ENCODE data around the gene SRPX2. TPM values are rescaled to one million over a fixed set of nuclear protein-coding genes. Genes with fewer than 3 reads are reported as not detected.

SRPX2 gene
- total RNA-seq, 1 experiment from 2014 or later, result 2.4 TPM

GRCh38 chrX:100720301-100720700 lies 76.3 kb downstream of the SRPX2 start:
- Histone ChIP-seq H3K79me2 (ENCODE audit: insufficient read depth, low read length) (no peaks in the 10 kb centered on the region), H3K4me1 (ENCODE audit: control insufficient read depth in 1 of 2, insufficient read depth in 2 of 2, low read length in 2 of 2) (no peaks in the 10 kb centered on the region), H3K4me2 (ENCODE audit: low read length) (no peak overlapping the region), H3K9ac (ENCODE audit: low read length) (no peak overlapping the region), H4K20me1 (ENCODE audit: insufficient read depth) (no peaks in the 10 kb centered on the region), H3K27ac (ENCODE audit: low read depth, low read length) (no peak overlapping the region), H3K36me3 (ENCODE audit: control insufficient read depth in 1 of 2, insufficient read depth in 2 of 2, low read length in 2 of 2) (no peaks in the 10 kb centered on the region), H3K9me3 (ENCODE audit: control insufficient read depth in 1 of 2, insufficient read depth in 1 of 2, low read depth in 1 of 2, low read length in 2 of 2) (no peaks in the 10 kb centered on the region), H2AFZ (ENCODE audit: low read depth, low read length, poor library complexity, severe bottlenecking) (no peak overlapping the region), H3K27me3 (ENCODE audit: insufficient read depth, low read length) (no peaks in the 10 kb centered on the region), H3K4me3 (replicated peaks in 1 of 2; ENCODE audit: low read depth in 1 of 2, low read length in 2 of 2) (no peak overlapping the region), H3K9me2 (ENCODE audit: insufficient read depth) (no peaks in the 10 kb centered on the region)
- POLR2A ChIA-PET, result no interaction called here
- intact Hi-C loops (cut with micrococcal nuclease), result no loop called here
- DNase-seq (ENCODE audit: low read depth, low spot score) (no peak), ATAC-seq (no peak)
- CTCF ChIA-PET, result no interaction called here
- RAD21 ChIA-PET (ENCODE audit: low non-redundant PET in 1 of 2, low total read pairs in 2 of 2, uncharacterized antibody in 2 of 2, unreplicated experiment in 2 of 2), result no interaction called here
- BruUV-seq (replicated peaks), result no TSS peak
- TF ChIP-seq SRF (IDR thresholded peaks at IDR 0.05; ENCODE audit: low read depth), result no peak
- TF ChIP-seq, protein P1, sequence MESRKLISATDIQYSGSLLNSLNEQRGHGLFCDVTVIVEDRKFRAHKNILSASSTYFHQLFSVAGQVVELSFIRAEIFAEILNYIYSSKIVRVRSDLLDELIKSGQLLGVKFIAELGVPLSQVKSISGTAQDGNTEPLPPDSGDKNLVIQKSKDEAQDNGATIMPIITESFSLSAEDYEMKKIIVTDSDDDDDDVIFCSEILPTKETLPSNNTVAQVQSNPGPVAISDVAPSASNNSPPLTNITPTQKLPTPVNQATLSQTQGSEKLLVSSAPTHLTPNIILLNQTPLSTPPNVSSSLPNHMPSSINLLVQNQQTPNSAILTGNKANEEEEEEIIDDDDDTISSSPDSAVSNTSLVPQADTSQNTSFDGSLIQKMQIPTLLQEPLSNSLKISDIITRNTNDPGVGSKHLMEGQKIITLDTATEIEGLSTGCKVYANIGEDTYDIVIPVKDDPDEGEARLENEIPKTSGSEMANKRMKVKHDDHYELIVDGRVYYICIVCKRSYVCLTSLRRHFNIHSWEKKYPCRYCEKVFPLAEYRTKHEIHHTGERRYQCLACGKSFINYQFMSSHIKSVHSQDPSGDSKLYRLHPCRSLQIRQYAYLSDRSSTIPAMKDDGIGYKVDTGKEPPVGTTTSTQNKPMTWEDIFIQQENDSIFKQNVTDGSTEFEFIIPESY (IDR thresholded peaks at IDR 0.05; ENCODE audit: extremely low read depth, insufficient replicate concordance, low read length), result no peak

DNA sequence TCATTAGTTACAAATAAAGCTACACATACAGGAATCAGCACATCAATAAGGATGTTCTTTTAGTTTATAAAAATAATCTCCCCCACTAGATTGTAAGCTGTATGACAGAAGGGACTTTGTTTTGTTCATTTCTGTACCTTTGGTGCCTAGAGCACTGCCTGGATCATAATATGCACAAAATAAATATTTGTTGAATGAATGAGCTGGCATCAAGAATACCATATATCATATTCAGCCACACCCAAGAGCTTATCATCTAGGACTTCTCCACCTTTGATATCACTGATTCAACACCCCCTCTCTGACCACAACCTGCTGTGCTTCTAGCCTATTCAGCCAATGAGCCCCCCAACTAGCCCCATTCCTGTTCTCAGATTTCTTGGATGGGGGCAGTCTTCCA lies 77.3 kb downstream of the SRPX2 start:
- BruUV-seq (replicated peaks), result no TSS peak
- ChIA-PET CTCF (interaction anchor here (1.1 kb wide), 1 partner anchor 13 kb away, joined by 3 read pairs; no protein-coding TSS in a partner anchor), RAD21 (ENCODE audit: low non-redundant PET in 1 of 2, low total read pairs in 2 of 2, uncharacterized antibody in 2 of 2, unreplicated experiment in 2 of 2) (no interaction called here)
- TF ChIP-seq POLR2A (IDR thresholded peaks at IDR 0.05; ENCODE audit: borderline replicate concordance, extremely low read depth, insufficient read depth, insufficient read length) (no peak), EZH2 (IDR thresholded peaks at IDR 0.05) (no peak), EZH2phosphoT487 (IDR thresholded peaks at IDR 0.05; ENCODE audit: borderline replicate concordance) (no peak), CBX3 (IDR thresholded peaks at IDR 0.05; ENCODE audit: low read depth) (no peak), POLR2AphosphoS5 (IDR thresholded peaks at IDR 0.05; ENCODE audit: low read depth, low read length) (no peak), EGR1 (IDR thresholded peaks at IDR 0.05; ENCODE audit: low read depth) (no peak), ZNF274 (IDR thresholded peaks at IDR 0.05; ENCODE audit: low read depth, low read length) (no peak), YY1 (IDR thresholded peaks at IDR 0.05; ENCODE audit: extremely low read depth, insufficient replicate concordance, low read depth, low read length) (no peak), RAD21 (IDR thresholded peaks at IDR 0.05; ENCODE audit: low read depth) (no peak), TCF7L2 (IDR thresholded peaks at IDR 0.05; ENCODE audit: borderline replicate concordance, extremely low read depth, insufficient read depth, insufficient read length) (no peak), ZFX (IDR thresholded peaks at IDR 0.05) (no peak), FOSL1 (IDR thresholded peaks at IDR 0.05; ENCODE audit: low read depth) (no peak), SRF (IDR thresholded peaks at IDR 0.05; ENCODE audit: low read depth) (no peak), JUND (IDR thresholded peaks at IDR 0.05) (no peak)
- TF ChIP-seq, protein P2, sequence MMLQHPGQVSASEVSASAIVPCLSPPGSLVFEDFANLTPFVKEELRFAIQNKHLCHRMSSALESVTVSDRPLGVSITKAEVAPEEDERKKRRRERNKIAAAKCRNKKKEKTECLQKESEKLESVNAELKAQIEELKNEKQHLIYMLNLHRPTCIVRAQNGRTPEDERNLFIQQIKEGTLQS (IDR thresholded peaks at IDR 0.05), result no peak
- TF ChIP-seq, protein P1 (IDR thresholded peaks at IDR 0.05; ENCODE audit: extremely low read depth, insufficient replicate concordance, low read length), result no peak

More for the DNA sequence above, 77.3 kb downstream of the SRPX2 start:
- POLR2A ChIA-PET, result no interaction called here
- no peak overlapping the region for H3K27ac ChIP-seq (ENCODE audit: low read depth, low read length)
- no peak overlapping the region for H3K9ac ChIP-seq (ENCODE audit: low read length)
- no peaks in the 10 kb centered on the region for H4K20me1 ChIP-seq (ENCODE audit: insufficient read depth)
- H3K9me3 ChIP-seq (ENCODE audit: control insufficient read depth in 1 of 2, insufficient read depth in 1 of 2, low read depth in 1 of 2, low read length in 2 of 2), result no peaks in the 10 kb centered on the region
- no peaks in the 10 kb centered on the region for H3K27me3 ChIP-seq (ENCODE audit: insufficient read depth, low read length)
- H3K36me3 ChIP-seq (ENCODE audit: control insufficient read depth in 1 of 2, insufficient read depth in 2 of 2, low read length in 2 of 2), result no peaks in the 10 kb centered on the region
- no peaks in the 10 kb centered on the region for H3K9me2 ChIP-seq (ENCODE audit: insufficient read depth)
- no peak for ATAC-seq
- no peak for DNase-seq (ENCODE audit: low read depth, low spot score)
- intact Hi-C loops (cut with micrococcal nuclease), result no loop called here
- no peaks in the 10 kb centered on the region for H3K4me1 ChIP-seq (ENCODE audit: control insufficient read depth in 1 of 2, insufficient read depth in 2 of 2, low read length in 2 of 2)
- no peak overlapping the region for H2AFZ ChIP-seq (ENCODE audit: low read depth, low read length, poor library complexity, severe bottlenecking)
- H3K4me3 ChIP-seq (replicated peaks in 1 of 2; ENCODE audit: low read depth in 1 of 2, low read length in 2 of 2), result no peak overlapping the region
- H3K4me2 ChIP-seq (ENCODE audit: low read length), result no peak overlapping the region
- no peaks in the 10 kb centered on the region for H3K79me2 ChIP-seq (ENCODE audit: insufficient read depth, low read length)

Data from HCT116 (cell line).